HG03442 (cell line): Measurements from ENCODE around the gene PPP6C.
"Not testable (repeated sequence)": the region's sequence is repeated elsewhere in the genome, so short reads cannot be mapped to it uniquely, and the experiment has no call there.

ENCODE experiments used
- ATAC-seq: cut with Tn5 transposase; IDR thresholded peaks from one replicate; pipeline ENCODE4 v1.9.1; 2021; ENCODE audit warnings: mild to moderate bottlenecking, moderate library complexity; ENCODE audit not compliant: unreplicated experiment

The PPP6C gene

DNA sequence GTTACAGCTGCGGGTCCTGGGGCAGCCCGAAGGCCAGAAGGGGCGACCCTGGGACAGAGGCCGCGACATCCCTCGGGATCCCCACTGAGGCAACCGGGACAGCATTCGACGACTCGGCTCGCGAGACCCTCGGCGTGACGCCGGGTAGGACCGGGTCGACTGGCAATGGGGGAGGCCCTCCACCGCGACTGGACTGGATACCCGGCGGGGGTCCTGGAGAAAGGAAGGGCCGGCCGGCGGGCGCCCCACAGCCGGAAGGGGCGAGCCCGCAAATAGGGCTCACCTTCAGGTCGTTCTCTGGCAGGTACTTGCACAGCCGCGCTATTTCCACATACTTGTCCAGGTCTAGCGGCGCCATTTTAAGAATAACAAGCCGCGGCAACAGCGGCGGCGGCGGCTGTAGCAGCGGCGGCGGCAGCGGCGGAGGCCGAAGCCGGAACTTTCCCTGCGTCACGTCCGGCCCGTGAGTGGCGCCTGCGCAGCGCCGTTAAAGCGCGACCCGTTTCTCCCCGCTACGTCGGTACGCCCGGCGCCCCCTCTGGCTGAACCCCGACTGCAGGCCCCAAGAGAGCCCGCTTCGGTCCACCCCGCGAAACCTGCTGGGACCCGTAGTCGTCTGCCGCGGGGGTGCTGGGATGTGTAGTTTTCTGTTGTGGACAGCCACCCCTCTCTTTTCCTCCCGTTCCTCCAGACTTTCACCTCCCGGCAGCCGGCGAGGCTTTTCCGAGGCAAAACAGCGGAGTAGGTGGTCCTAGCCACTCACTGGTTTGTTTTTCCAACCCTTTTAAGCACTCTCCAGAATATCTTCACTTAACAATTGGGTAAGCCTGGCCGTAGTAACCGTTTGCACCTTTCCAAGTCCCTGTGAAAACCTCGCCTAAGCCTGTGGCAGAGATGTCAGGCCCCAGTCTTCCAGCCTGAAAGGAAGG, at the start of gene PPP6C:
Gene PPP6C (minus strand): TSS at position 443 of the 929 bp plus-strand sequence. CDS start 85 bp downstream, at position 358.
- peak; percentile 94 for ATAC-seq

DNA sequence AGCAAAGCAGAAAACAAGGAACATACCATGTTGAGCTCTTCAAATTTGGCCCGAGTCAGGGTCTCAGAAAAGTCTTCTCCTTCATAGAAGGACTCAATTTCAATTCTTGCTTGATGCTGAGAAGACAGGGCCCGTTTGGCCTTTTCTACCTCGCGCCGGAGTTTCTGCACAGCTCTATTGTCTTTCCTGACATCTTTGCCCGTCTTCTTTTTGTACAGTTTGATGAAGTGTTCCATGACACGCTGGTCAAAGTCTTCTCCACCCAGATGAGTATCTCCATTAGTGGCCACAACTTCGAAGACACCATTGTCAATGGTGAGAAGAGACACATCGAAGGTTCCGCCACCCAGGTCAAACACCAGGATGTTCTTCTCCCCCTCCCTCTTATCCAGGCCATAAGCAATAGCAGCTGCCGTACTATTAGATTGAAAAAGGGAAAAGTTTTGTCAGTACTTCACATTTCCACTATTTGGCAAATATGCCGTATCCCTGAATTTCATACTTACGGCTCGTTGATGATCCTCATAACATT, 49.4 kb upstream of the PPP6C start:
- no peak for ATAC-seq

DNA sequence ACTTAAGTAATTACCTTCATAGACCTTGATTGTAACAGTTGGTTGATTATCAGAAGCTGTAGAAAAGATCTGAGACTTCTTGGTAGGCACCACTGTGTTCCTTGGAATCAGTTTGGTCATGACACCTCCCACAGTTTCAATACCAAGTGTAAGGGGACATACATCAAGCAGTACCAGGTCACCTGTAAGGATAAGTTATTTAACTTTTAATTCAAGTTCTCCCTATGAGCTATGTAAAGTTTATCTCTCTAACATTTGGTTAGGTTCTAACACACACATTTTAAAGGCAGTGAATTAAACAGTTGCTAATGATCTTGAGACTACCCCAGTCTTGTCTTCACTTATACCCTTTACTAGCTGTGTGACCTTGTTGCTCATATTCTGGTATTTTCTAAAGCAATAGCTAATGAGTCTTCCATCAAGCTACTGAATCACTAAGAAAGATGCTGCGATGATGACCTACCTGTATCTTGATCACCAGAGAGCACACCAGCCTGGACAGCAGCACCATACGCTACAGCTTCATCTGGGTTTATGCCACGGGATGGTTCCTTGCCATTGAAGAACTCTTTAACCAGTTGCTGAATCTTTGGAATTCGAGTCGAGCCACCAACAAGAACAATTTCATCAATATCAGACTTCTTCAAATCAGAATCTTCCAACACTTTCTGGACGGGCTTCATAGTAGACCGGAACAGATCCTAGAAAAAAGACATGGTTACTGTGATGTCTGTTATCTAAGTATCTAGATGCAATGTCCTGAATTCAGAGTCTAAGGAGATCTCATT, 48.7 kb upstream of the PPP6C start:
- no peak for ATAC-seq

GRCh38 chr9:125236520-125237159, 47.0 kb upstream of the PPP6C start:
- ATAC-seq = not testable (repeated sequence)

DNA sequence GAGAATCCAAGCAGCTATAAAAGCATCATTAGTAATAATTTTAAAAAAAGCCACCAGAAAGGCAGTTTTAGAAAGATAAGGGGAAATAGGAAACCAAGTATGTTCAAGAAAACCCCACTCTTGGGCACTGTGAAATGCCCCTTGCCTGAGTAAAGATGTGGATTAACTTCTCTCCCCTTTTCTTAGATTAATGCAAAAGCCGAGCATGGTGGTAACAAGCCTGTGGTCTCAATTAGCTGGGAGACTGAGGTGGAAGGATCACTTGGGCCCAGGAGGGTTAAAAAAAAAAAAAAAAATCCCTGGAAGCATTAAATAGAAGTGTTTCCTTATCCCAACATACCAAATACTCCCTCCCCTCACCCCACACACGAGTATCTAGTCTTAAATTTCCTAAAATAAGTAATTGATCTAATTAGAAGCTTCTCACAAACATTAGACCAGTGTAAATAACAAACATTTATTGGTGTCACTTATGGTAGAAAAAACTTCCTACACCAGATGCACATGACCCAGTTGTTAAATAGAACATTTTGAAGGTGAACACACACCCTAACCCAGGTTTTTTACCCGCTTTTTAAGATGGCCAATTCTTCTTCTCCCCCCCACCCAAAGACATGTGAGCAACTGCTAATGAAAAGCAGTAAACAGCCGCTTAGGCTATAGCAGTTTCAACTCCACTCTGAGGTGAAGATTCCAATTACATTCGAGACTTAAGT, 46.4 kb upstream of the PPP6C start:
- ATAC-seq = no peak

DNA sequence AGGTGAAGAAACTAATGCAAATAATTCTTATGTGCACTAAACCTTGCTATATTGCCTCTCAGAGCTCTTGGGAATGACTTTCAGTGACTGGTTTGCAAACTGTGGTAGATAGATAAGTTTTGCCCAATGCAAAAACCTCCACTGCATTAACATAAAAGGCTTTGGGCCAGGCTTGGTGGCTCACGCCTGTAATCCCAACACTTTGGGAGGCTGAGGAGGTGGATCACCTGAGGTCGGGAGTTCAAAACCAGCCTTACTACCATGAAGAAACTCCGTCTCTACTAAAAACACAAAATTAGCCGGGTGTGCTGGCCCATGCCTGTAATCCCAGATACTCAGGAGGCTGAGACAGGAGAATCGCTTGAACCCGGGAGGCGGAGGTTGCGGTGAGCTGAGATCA, 44.5 kb upstream of the PPP6C start:
- ATAC-seq = not testable (repeated sequence)

DNA sequence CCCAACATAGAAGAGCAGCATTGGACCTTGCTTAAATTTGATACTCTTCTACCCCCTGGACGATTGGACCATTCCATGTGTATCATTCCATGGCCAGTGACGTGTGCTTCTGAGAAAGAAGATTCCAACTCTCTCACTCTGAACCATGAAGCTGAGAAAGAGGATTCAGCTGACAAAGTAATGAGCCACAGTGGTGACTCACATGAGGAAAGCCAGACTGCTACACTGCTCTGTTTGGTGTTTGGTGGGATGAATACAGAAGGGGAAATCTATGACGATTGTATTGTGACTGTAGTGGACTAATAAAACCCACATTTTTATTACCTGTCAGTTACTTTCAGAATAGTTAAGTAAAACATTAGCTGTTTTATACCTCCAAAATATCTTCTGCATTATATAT, 44.1 kb upstream of the PPP6C start:
- ATAC-seq = no peak

GRCh38 chr9:125227761-125228160, 38.2 kb upstream of the PPP6C start:
- no peak for ATAC-seq

GRCh38 chr9:125224858-125225257, 35.3 kb upstream of the PPP6C start:
- ATAC-seq = not testable (repeated sequence)

DNA sequence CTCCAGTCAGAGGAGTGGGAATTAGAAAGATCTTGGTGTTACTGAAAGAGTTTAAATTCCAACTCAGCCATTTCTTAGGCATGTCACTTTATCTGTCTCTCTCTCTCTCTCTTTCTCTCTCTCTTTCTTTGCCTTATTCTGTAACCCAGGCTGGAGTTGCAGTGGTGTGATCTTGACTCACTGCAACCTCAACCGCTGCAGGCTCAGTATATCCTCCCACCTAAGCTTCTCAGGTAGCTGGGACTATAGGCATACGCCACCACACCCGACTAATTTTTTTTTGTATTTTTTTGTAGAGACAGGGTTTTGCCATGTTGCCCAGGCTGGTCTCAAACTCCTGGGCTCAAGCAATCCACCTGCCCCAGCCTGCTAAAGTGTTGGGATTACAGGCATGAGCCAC, 29.0 kb upstream of the PPP6C start:
- ATAC-seq = no peak

GRCh38 chr9:125214186-125214585, 24.6 kb upstream of the PPP6C start:
- ATAC-seq = no peak

DNA sequence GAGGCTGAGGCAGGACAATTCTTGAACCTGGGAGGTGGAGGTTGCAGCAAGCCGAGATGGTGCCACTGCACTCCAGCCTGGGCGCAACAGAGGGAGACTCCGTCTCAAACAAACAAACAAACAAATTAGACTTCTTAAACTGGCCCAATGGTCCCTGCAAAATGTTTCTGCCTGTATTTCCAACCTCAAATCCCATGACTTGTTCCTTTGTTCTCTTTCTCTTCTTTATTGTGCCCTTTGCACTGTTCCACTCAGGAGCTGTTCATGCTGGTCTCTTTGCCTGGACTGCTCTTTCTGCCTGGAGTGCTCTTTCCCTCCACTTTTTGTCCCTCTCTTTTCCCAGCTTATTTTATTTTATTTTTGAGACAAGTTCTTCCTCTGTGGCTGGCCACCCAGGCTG, 14.9 kb upstream of the PPP6C start:
- no peak for ATAC-seq

DNA sequence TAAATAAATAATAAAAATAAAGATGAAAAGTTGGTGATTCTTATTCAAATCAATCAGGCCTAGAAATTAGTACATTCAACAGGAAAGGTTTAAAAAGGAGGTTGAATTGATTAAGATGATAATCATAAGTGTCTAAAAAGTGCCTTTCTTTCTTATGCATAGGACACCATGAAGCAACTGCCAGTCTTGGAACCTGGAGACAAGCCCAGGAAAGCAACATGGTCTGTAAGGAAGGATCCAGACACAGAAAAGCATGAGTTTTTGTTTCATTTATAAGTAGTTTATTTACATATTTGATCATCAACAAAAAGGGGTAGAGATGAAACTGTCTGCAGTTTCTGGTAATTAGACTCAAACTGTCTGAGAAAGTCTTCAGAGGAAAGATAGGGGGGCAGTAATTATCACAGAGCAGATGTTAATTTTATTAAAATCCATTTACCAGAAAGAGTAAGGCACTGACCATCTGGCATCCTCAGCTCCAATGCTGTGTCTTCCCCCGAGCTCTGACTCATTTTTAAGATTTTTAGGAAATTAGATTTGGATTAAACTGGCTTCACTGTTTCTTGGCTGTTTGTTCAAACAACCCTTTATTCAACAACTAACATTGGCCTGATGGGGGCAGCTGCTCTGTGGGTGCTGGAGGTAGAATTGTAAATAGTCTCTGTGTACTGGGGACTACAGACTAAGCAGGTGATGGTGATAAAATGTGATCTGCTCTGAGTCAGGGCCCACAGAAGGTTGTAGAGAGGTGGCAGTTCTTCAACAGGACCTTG, 13.4 kb upstream of the PPP6C start:
- ATAC-seq = no peak

- peak; percentile 95 for ATAC-seq
Measured at GRCh38 chr9:125200216-125201047, 10.8 kb upstream of the PPP6C start, which contains the start of gene RABEPK. Gene RABEPK (plus strand): TSS chr9:125200542. CDS start chr9:125203014, 2,472 bp downstream.

DNA sequence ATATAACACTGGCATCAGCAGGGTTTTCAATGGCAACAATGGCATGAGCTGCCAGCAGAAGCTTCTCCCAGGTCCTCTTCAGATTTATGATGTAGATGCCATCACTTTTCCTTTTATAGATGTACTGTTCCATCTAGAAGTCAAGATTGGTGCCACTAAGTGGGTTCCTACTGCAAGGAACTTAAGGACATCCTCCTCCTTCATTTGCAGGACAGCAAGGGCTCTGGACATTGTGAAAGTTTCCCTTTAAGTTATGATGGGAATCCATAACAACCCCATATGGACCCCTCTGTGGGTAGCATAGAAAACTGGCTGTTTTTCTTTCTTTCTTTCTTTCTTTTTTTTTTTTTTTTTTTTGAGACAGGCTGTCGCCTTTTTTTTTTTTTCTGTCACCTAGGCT, 6.0 kb upstream of the PPP6C start:
- ATAC-seq = not testable (repeated sequence)

DNA sequence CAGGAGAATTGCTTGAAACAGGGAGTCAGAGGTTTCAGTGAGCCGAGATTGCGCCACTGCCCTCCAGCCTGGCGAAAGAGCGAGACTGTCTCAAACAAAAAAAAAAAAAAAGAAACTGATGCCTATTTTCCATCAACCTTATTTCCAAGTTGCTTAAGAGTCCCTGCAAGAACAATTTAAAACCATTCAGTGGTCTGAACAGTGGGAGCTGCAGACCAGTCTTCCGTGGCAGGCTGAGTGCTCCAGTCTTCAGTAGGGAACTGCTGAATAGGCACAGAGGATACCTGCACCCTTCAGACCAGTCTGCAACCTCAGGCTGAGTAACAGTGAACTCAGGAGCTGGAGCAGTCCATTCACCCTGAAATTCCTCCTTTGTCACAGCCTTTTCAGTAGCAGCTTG, 4.9 kb upstream of the PPP6C start:
- not testable (repeated sequence) for ATAC-seq

- ATAC-seq = no peak
Measured at GRCh38 chr9:125190361-125190801, 778 bp upstream of the PPP6C start.

DNA sequence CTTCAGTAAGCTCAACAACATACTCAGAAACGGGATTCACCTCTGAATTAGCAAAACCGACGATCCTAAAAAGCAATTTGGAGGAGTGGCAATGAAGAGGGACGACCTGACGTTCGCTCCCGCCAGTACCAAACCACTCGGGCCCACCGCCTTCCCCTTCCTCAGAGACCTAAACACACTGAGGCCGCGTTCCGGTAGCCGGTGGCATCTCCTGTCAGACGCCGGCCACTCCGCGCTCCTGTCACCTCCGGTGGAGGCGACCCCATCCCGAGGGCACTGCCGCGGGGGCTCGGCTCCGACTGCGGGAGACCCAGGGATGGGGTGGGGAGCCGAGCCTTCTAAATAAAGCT, 617 bp downstream of the PPP6C start:
- ATAC-seq = peak; percentile 19

DNA sequence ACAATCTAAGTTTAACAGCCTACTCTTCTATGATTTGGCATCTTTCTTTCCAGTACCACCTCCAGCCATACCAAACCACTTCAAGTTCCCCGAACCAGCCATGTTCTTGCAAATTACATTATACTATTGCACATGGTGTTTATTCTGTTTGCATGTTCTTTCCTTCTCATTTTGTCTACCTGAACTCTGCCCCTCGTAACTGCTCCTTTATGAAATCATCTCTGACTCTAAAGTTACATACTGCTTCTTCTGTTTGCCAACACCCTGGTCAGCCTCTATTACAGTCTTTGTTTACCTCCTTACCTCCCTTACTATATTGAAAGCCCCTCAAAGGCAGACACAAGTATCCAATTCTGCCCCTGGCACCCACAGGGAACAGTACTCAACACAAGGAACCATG, 6.0 kb downstream of the PPP6C start:
- ATAC-seq = no peak
